ENCODE data around the gene TOM1L2.
"Not testable (repeated sequence)": the region's sequence is repeated elsewhere in the genome, so short reads cannot be mapped to it uniquely, and the experiment has no call there.

TOM1L2 gene

GRCh38 chr17:17915183-17915582 is 57.0 kb downstream of the TOM1L2 start:
- TF ChIP-seq EZH2phosphoT487 (IDR thresholded peaks at IDR 0.05; ENCODE audit: borderline replicate concordance, low read length) (no peak), CTCF (IDR thresholded peaks at IDR 0.05; ENCODE audit: low read depth, low read length, poor library complexity, severe bottlenecking) (no peak)
- H3K79me2 ChIP-seq (ENCODE audit: control insufficient read depth, low read length): no peaks in the 10 kb centered on the region
- no peaks in the 10 kb centered on the region for H4K20me1 ChIP-seq (ENCODE audit: control insufficient read depth, insufficient read depth, low read depth, low read length)
- H3K9me3 ChIP-seq (ENCODE audit: control insufficient read depth, insufficient read depth, low read length): no peaks in the 10 kb centered on the region
- no peaks in the 10 kb centered on the region for H3K9me2 ChIP-seq (replicated peaks; ENCODE audit: control insufficient read depth, low read length)
- no peaks in the 10 kb centered on the region for H3F3A ChIP-seq (ENCODE audit: control insufficient read depth, insufficient read depth)
- peaks cover 8% of the 10 kb centered on the region for H3K4me1 ChIP-seq (ENCODE audit: control insufficient read depth, low read length)
- no peak overlapping the region for H3K4me3 ChIP-seq (ENCODE audit: low read length)
- no peak overlapping the region for H3K4me2 ChIP-seq (ENCODE audit: low read length)
- no peaks in the 10 kb centered on the region for H3K36me3 ChIP-seq (ENCODE audit: control insufficient read depth, low read length)
- no peaks in the 10 kb centered on the region for H3K27me3 ChIP-seq (ENCODE audit: control insufficient read depth, low read length)
- no peak overlapping the region for H3K27ac ChIP-seq (ENCODE audit: low read depth, low read length)

GRCh38 chr17:17913695-17914332 is 58.4 kb downstream of the TOM1L2 start:
- Histone ChIP-seq H3K36me3 (ENCODE audit: control insufficient read depth, low read length) (no peaks in the 10 kb centered on the region), H3K79me2 (ENCODE audit: control insufficient read depth, low read length) (no peaks in the 10 kb centered on the region), H4K20me1 (ENCODE audit: control insufficient read depth, insufficient read depth, low read depth, low read length) (no peaks in the 10 kb centered on the region), H3K9me2 (replicated peaks; ENCODE audit: control insufficient read depth, low read length) (no peaks in the 10 kb centered on the region), H3K4me2 (ENCODE audit: low read length) (no peak overlapping the region), H3K4me3 (ENCODE audit: low read length) (no peak overlapping the region), H3K4me1 (ENCODE audit: control insufficient read depth, low read length) (no peaks in the 10 kb centered on the region), H3K9me3 (ENCODE audit: control insufficient read depth, insufficient read depth, low read length) (no peaks in the 10 kb centered on the region), H3K27me3 (ENCODE audit: control insufficient read depth, low read length) (no peaks in the 10 kb centered on the region), H3F3A (ENCODE audit: control insufficient read depth, insufficient read depth) (no peaks in the 10 kb centered on the region), H3K27ac (ENCODE audit: low read depth, low read length) (no peak overlapping the region)
- TF ChIP-seq EZH2phosphoT487 (IDR thresholded peaks at IDR 0.05; ENCODE audit: borderline replicate concordance, low read length) (no peak), CTCF (IDR thresholded peaks at IDR 0.05; ENCODE audit: low read depth, low read length, poor library complexity, severe bottlenecking) (no peak)

- H3K27me3 ChIP-seq (ENCODE audit: control insufficient read depth, low read length): not testable (repeated sequence)
These were observed 59.9 kb downstream of the TOM1L2 start for GRCh38 chr17:17912336-17912735.

GRCh38 chr17:17911001-17911613 is 61.1 kb downstream of the TOM1L2 start:
- H3F3A ChIP-seq (ENCODE audit: control insufficient read depth, insufficient read depth): no peaks in the 10 kb centered on the region
- no peaks in the 10 kb centered on the region for H3K9me2 ChIP-seq (replicated peaks; ENCODE audit: control insufficient read depth, low read length)
- no peaks in the 10 kb centered on the region for H4K20me1 ChIP-seq (ENCODE audit: control insufficient read depth, insufficient read depth, low read depth, low read length)
- no peak overlapping the region for H3K4me3 ChIP-seq (ENCODE audit: low read length)
- H3K79me2 ChIP-seq (ENCODE audit: control insufficient read depth, low read length): no peaks in the 10 kb centered on the region
- no peak for TF ChIP-seq EZH2phosphoT487 (IDR thresholded peaks at IDR 0.05; ENCODE audit: borderline replicate concordance, low read length)
- no peak for TF ChIP-seq CTCF (IDR thresholded peaks at IDR 0.05; ENCODE audit: low read depth, low read length, poor library complexity, severe bottlenecking)
- H3K4me1 ChIP-seq (ENCODE audit: control insufficient read depth, low read length): no peaks in the 10 kb centered on the region
- no peaks in the 10 kb centered on the region for H3K36me3 ChIP-seq (ENCODE audit: control insufficient read depth, low read length)
- H3K4me2 ChIP-seq (ENCODE audit: low read length): no peak overlapping the region
- no peaks in the 10 kb centered on the region for H3K27me3 ChIP-seq (ENCODE audit: control insufficient read depth, low read length)
- H3K9me3 ChIP-seq (ENCODE audit: control insufficient read depth, insufficient read depth, low read length): no peaks in the 10 kb centered on the region
- no peak overlapping the region for H3K27ac ChIP-seq (ENCODE audit: low read depth, low read length)

More at GRCh38 chr17:17912336-17912735, 59.9 kb downstream of the TOM1L2 start:
- H3K4me3 ChIP-seq (ENCODE audit: low read length); H3K9me2 ChIP-seq (replicated peaks; ENCODE audit: control insufficient read depth, low read length); H3K27ac ChIP-seq (ENCODE audit: low read depth, low read length); H3F3A ChIP-seq (ENCODE audit: control insufficient read depth, insufficient read depth); H3K36me3 ChIP-seq (ENCODE audit: control insufficient read depth, low read length); H3K9me3 ChIP-seq (ENCODE audit: control insufficient read depth, insufficient read depth, low read length); H3K79me2 ChIP-seq (ENCODE audit: control insufficient read depth, low read length); H3K4me1 ChIP-seq (ENCODE audit: control insufficient read depth, low read length); H3K4me2 ChIP-seq (ENCODE audit: low read length); H4K20me1 ChIP-seq (ENCODE audit: control insufficient read depth, insufficient read depth, low read depth, low read length): not testable (repeated sequence)
